Measurements from ENCODE around the gene MICOS13. TPM values are rescaled to one million over a fixed set of nuclear protein-coding genes. Genes with fewer than 3 reads are reported as not detected.

MICOS13 gene
- total RNA-seq, 1 donor: 21.0 TPM

DNA sequence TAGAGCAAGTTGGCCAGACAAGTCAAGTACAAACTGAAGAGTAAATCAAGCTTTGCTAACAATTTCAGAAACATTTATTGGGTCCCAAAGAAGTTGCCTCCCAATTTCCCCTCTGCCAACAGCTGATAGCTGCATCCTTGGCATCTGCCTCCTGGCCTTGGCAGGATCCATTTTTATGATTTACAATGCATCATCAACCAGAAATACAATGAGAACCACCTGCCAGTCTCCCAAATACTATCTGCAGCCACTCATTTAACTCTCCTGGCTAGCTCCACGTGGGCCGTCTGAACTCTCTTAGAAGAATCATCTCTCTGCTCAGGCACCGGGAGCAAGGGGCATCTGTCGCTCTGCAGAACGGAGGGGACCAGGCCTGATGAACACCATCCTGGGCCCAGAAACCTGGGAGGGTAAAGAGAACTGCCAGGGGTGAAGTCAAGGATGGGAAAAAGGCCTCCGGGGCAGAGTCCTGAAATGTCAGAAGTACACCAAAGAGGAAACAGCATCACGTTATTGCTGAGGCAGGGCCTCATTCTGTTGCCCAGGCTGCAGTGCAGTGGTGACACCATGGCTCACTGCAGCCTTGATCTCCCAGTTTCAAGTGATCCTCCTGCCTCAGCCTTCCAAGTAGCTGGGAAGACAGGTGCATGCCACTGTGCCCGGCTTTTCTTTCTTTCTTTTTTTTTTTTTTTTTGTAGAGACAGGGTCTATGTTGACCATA is 37.1 kb upstream of the MICOS13 start:
- Histone ChIP-seq H2AFZ (ENCODE audit: low read length) (no peak overlapping the region), H3K4me3 (ENCODE audit: insufficient read depth, low read length) (peak overlapping the region; percentile 95), H3K9me3 (ENCODE audit: low read depth, low read length) (no peaks in the 10 kb centered on the region), H3K79me2 (ENCODE audit: insufficient read depth, low read length) (peaks cover 67% of the 10 kb centered on the region), H3K4me2 (ENCODE audit: insufficient read depth, low read length) (peak overlapping the region; percentile 95), H3K27ac (ENCODE audit: low read depth, low read length) (peak overlapping the region; percentile 98), H3K4me1 (ENCODE audit: insufficient read depth, low read length) (peaks cover 23% of the 10 kb centered on the region), H4K20me1 (ENCODE audit: insufficient read depth, low read length) (peaks cover 15% of the 10 kb centered on the region), H3K36me3 (ENCODE audit: insufficient read depth, low read length) (peaks cover 20% of the 10 kb centered on the region), H3K27me3 (ENCODE audit: insufficient read depth, low read length) (no peaks in the 10 kb centered on the region)
- TF ChIP-seq, protein P1, sequence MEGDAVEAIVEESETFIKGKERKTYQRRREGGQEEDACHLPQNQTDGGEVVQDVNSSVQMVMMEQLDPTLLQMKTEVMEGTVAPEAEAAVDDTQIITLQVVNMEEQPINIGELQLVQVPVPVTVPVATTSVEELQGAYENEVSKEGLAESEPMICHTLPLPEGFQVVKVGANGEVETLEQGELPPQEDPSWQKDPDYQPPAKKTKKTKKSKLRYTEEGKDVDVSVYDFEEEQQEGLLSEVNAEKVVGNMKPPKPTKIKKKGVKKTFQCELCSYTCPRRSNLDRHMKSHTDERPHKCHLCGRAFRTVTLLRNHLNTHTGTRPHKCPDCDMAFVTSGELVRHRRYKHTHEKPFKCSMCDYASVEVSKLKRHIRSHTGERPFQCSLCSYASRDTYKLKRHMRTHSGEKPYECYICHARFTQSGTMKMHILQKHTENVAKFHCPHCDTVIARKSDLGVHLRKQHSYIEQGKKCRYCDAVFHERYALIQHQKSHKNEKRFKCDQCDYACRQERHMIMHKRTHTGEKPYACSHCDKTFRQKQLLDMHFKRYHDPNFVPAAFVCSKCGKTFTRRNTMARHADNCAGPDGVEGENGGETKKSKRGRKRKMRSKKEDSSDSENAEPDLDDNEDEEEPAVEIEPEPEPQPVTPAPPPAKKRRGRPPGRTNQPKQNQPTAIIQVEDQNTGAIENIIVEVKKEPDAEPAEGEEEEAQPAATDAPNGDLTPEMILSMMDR (IDR thresholded peaks at IDR 0.05; ENCODE audit: extremely low read depth, low read depth, low read length): no peak
- DNase-seq (ENCODE audit: insufficient read length, low spot score, missing footprints): peak; percentile 61

DNA sequence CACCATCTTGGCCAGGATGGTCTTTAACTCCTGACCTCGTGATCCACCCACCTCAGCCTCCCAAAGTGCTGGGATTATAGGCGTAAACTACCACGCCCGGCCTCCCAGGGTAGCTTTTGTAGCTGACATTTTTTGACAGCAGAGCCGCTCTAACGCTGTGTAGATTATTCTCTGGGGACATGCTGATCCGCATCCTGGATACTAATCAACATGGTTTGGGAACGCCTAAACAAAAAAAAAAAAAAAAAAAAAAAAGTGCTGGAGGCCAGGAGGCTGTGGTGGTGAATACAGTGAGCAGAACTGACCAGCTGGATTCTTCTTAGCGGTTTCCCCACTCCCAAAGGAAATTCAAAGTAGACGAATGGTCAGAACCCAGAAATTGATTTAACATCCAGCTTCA is 34.5 kb upstream of the MICOS13 start:
- Histone ChIP-seq H4K20me1 (ENCODE audit: insufficient read depth, low read length) (peaks cover 18% of the 10 kb centered on the region), H2AFZ (ENCODE audit: low read length) (no peak overlapping the region), H3K27ac (ENCODE audit: low read depth, low read length) (no peak overlapping the region), H3K27me3 (ENCODE audit: insufficient read depth, low read length) (no peaks in the 10 kb centered on the region), H3K4me2 (ENCODE audit: insufficient read depth, low read length) (no peak overlapping the region), H3K36me3 (ENCODE audit: insufficient read depth, low read length) (peaks cover 40% of the 10 kb centered on the region), H3K4me1 (ENCODE audit: insufficient read depth, low read length) (peaks cover 21% of the 10 kb centered on the region), H3K4me3 (ENCODE audit: insufficient read depth, low read length) (no peak overlapping the region), H3K79me2 (ENCODE audit: insufficient read depth, low read length) (peaks cover 67% of the 10 kb centered on the region), H3K9me3 (ENCODE audit: low read depth, low read length) (no peaks in the 10 kb centered on the region)
- DNase-seq (ENCODE audit: insufficient read length, low spot score, missing footprints): no peak
- TF ChIP-seq, protein P1 (IDR thresholded peaks at IDR 0.05; ENCODE audit: extremely low read depth, low read depth, low read length): no peak

DNA sequence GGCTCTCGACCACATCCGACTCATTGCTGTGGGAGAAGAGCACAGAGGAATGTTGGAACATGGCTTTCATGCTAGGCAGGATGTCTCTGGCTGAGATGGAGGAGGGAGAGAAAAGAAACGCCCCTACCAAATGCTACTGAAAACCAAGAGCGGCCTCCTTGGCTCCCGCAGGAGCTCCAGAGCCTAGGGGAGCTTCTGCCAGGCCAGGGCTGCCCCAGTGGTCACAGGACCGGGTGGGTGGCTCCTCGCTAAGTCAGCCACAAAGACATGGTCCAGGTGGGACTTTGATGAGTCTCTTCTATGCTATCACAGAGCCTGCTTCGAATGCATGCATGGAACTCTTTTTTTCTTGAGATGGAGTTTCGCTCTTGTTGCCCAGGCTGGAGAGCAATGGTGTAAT is 32.9 kb upstream of the MICOS13 start:
- H4K20me1 ChIP-seq (ENCODE audit: insufficient read depth, low read length): peaks cover 18% of the 10 kb centered on the region
- no peak overlapping the region for H3K4me3 ChIP-seq (ENCODE audit: insufficient read depth, low read length)
- H3K79me2 ChIP-seq (ENCODE audit: insufficient read depth, low read length): peaks cover 51% of the 10 kb centered on the region
- TF ChIP-seq, protein P1 (IDR thresholded peaks at IDR 0.05; ENCODE audit: extremely low read depth, low read depth, low read length): no peak
- no peak for DNase-seq (ENCODE audit: insufficient read length, low spot score, missing footprints)
- no peak overlapping the region for H3K27ac ChIP-seq (ENCODE audit: low read depth, low read length)
- H3K27me3 ChIP-seq (ENCODE audit: insufficient read depth, low read length): no peaks in the 10 kb centered on the region
- H3K36me3 ChIP-seq (ENCODE audit: insufficient read depth, low read length): peaks cover 45% of the 10 kb centered on the region
- H2AFZ ChIP-seq (ENCODE audit: low read length): no peak overlapping the region
- H3K4me2 ChIP-seq (ENCODE audit: insufficient read depth, low read length): no peak overlapping the region
- H3K4me1 ChIP-seq (ENCODE audit: insufficient read depth, low read length): peaks cover 10% of the 10 kb centered on the region
- no peaks in the 10 kb centered on the region for H3K9me3 ChIP-seq (ENCODE audit: low read depth, low read length)

DNA sequence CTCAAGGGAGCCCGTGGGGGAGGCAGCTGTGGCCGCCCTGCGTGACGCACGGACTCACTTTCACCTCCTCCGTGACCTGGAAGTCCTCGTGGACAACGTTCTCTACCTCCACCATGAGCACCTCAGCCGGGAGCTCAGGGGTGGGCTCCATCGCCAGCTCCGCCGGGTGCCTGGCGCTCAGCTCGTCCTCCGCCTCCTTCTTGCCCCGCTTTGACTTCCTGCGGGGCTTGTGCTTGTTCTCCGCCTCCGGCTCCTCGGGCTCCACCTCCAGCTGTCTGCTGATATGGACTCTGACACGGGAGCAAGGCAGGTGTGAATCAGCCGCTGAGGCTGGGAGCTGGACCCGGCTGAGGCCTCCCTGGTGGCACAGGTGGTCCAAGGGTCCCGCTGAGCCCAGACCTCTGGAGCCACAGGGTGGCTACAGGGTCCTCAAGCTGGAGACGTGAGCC is 31.4 kb upstream of the MICOS13 start:
- no peak overlapping the region for H3K4me3 ChIP-seq (ENCODE audit: insufficient read depth, low read length)
- no peaks in the 10 kb centered on the region for H3K4me1 ChIP-seq (ENCODE audit: insufficient read depth, low read length)
- no peak overlapping the region for H2AFZ ChIP-seq (ENCODE audit: low read length)
- H4K20me1 ChIP-seq (ENCODE audit: insufficient read depth, low read length): peaks cover 7% of the 10 kb centered on the region
- TF ChIP-seq, protein P1 (IDR thresholded peaks at IDR 0.05; ENCODE audit: extremely low read depth, low read depth, low read length): no peak
- DNase-seq (ENCODE audit: insufficient read length, low spot score, missing footprints): peak; percentile 62
- peaks cover 36% of the 10 kb centered on the region for H3K79me2 ChIP-seq (ENCODE audit: insufficient read depth, low read length)
- H3K27me3 ChIP-seq (ENCODE audit: insufficient read depth, low read length): no peaks in the 10 kb centered on the region
- H3K36me3 ChIP-seq (ENCODE audit: insufficient read depth, low read length): peaks cover 45% of the 10 kb centered on the region
- no peak overlapping the region for H3K4me2 ChIP-seq (ENCODE audit: insufficient read depth, low read length)
- no peaks in the 10 kb centered on the region for H3K9me3 ChIP-seq (ENCODE audit: low read depth, low read length)
- H3K27ac ChIP-seq (ENCODE audit: low read depth, low read length): no peak overlapping the region

All from osteoblast (primary cell).